ENCODE data around the gene SKAP2. TPM values are rescaled to one million over a fixed set of nuclear protein-coding genes. Genes with fewer than 3 reads are reported as not detected.

Gene SKAP2
- total and polyA plus RNA-seq, 10 of the 15 experiments (the other 5 are each of a cell fraction or from before 2014, with no cell fraction given), result 10.9 to 40.6 (median 23.5) TPM

GRCh38 chr7:26891400-26892350 is 27.3 kb upstream of the SKAP2 start:
- Histone ChIP-seq H3K4me3 (no peak overlapping the region), H3K27ac (ENCODE audit: control insufficient read depth, insufficient read depth) (no peak overlapping the region), H3K36me3 (ENCODE audit: control insufficient read depth in 2 of 2, insufficient read depth in 2 of 2, low read length in 1 of 2) (no peaks in the 10 kb centered on the region), H3K4me2 (ENCODE audit: control insufficient read depth, insufficient read depth) (peak overlapping the region; percentile 10; the same call in 1 of the 2 replicates), H4K20me1 (ENCODE audit: control insufficient read depth, insufficient read depth) (no peaks in the 10 kb centered on the region), H3K4me1 (ENCODE audit: control insufficient read depth, insufficient read depth, low read length) (no peaks in the 10 kb centered on the region), H3K9ac (ENCODE audit: control insufficient read depth, insufficient read depth, low read length) (no peak overlapping the region), H3K27me3 (replicated peaks in 1 of 2; ENCODE audit: control insufficient read depth in 2 of 2, insufficient read depth in 2 of 2, low read length in 1 of 2) (no peaks in the 10 kb centered on the region), H3K9me3 (replicated peaks; ENCODE audit: control insufficient read depth, insufficient read depth, low read length) (no peaks in the 10 kb centered on the region), H2AFZ (ENCODE audit: control insufficient read depth, low read depth, low read length) (no peak overlapping the region), H3K79me2 (ENCODE audit: control insufficient read depth, insufficient read depth, low read length) (no peaks in the 10 kb centered on the region)
- peak; percentile 4 for DNase-seq (ENCODE audit: low read depth, low spot score)
- ChIA-PET SMC1A (ENCODE audit: uncharacterized antibody, unreplicated experiment) (interaction anchor here (0.7 to 1.9 kb wide), 5 partner anchors 10 to 36 kb away, joined by 3 to 7 read pairs (median 4); no protein-coding TSS in a partner anchor), CTCF (interaction anchor here (1.1 kb wide), 1 partner anchor 14 kb away, joined by 3 read pairs; no protein-coding TSS in a partner anchor), POLR2A (no interaction called here), RAD21 (ENCODE audit: unreplicated experiment) (no interaction called here)
- ATAC-seq, result peak; percentile 69
- intact Hi-C loops (cut with micrococcal nuclease; ENCODE audit: unreplicated experiment), result no loop called here
- peak; percentile 73 for FAIRE-seq
- BruUV-seq (replicated peaks), result no TSS peak
- in situ Hi-C loops (cut with MboI), result no loop called here
- 29% methylated on average over 3 of the region's 3 CpGs for WGBS (ENCODE audit: insufficient coverage, insufficient replicate concordance, low lambda C conversion rate, missing lambda C conversion rate)
- TF ChIP-seq SREBF2 (IDR thresholded peaks at IDR 0.05; ENCODE audit: low read length) (no peak), ZNF592 (IDR thresholded peaks at IDR 0.05) (no peak), SUZ12 (IDR thresholded peaks at IDR 0.05; ENCODE audit: unreplicated experiment) (no peak), REST (IDR thresholded peaks at IDR 0.05; ENCODE audit: low read depth, low read length) (no peak), HDGF (IDR thresholded peaks at IDR 0.05) (no peak), ATF7 (IDR thresholded peaks at IDR 0.05; ENCODE audit: low read depth) (no peak), MTA3 (IDR thresholded peaks at IDR 0.05; ENCODE audit: borderline replicate concordance, low read length) (0 out of 2 replicates have a peak, but pooled peaks have one; percentile 48), ATF2 (IDR thresholded peaks at IDR 0.05; ENCODE audit: low read length) (peak; percentile 66), SPI1 (IDR thresholded peaks at IDR 0.05; ENCODE audit: borderline replicate concordance, insufficient read depth, low read depth, low read length) (no peak), ESRRA (IDR thresholded peaks at IDR 0.05; ENCODE audit: low read length) (no peak), STAT1 (conservative IDR thresholded peaks at IDR 0.05) (no peak), CBX5 (IDR thresholded peaks at IDR 0.05; ENCODE audit: low read depth) (no peak), EP300 (IDR thresholded peaks at IDR 0.05; ENCODE audit: borderline replicate concordance in 1 of 2, control insufficient read depth in 1 of 2, low read depth in 2 of 2, low read length in 2 of 2) (no peak)

Measured in GM12878 (cell line).